Vagina (tissue), 2 donors: Measurements from ENCODE around the gene IGF2BP1. TPM values are rescaled to one million over a fixed set of nuclear protein-coding genes. Genes with fewer than 3 reads are reported as not detected.
A peak's percentile ranks its signal among the peaks of the same experiment; 100 is the strongest.

Source experiments
- DNase-seq, 2 donors: peaks; one replicate each; pipeline ENCODE4 v3.0.0-alpha.2; 2017; ENCODE audit errors: extremely low spot score in 2 of 2
- H3K27ac ChIP-seq: fragments of 200-600 bp; sonication (generic); one replicate; pipeline ENCODE4 v1.5.1; 2019
- H3K27me3 ChIP-seq: fragments of 200-600 bp; sonication (generic); one replicate; pipeline ENCODE4 v1.5.1; 2019
- H3K36me3 ChIP-seq, 2 donors: fragments of 200-600 bp; sonication (generic); one replicate each; pipeline ENCODE4 v1.5.1; 2017 to 2019
- H3K4me1 ChIP-seq: fragments of 200-600 bp; sonication (generic); one replicate; pipeline ENCODE4 v1.5.1; 2019
- H3K4me3 ChIP-seq, 2 donors: fragments of 200-600 bp; sonication (generic); 1 replicate in 1 of 2; 2 replicates in 1 of 2; pipeline ENCODE4 v1.5.1; 2016 to 2019
- H3K9me3 ChIP-seq: fragments of 200-600 bp; sonication (generic); one replicate; pipeline ENCODE4 v1.5.1; 2019
- POLR2A ChIP-seq, 2 donors: fragments of 450-650 bp; IDR thresholded peaks; one replicate each; pipeline ENCODE4 v1.6.1; 2017; ENCODE audit warnings: antibody characterized with exemption in 2 of 2, mild to moderate bottlenecking in 2 of 2, moderate library complexity in 2 of 2
- POLR2AphosphoS5 ChIP-seq, 2 donors: sonication (generic); formaldehyde crosslinking; IDR thresholded peaks; one replicate each; pipeline ENCODE4 v1.9.0; 2017; ENCODE audit warnings: antibody characterized with exemption in 2 of 2, mild to moderate bottlenecking in 2 of 2, low read depth in 1 of 2; ENCODE audit not compliant: insufficient read depth in 1 of 2
- intact Hi-C: fragments of 100-400 bp; cut with DNase I; formaldehyde crosslinking; loops from one replicate; pipeline ENCODE4 v1.15.1; 2023
- total RNA-seq: library from RNA; depleted of rRNA; stranded (reverse); fragments of >200 nt; gene quantifications from one replicate; pipeline ENCODE4 v1.2.3, GENCODE V29; 2016
- TF ChIP-seq, protein P1 (sequence below), 3 experiments: fragments of 450-650 bp in 2 of 3; fragments of 200-600 bp in 1 of 3; sonication (generic) in 1 of 3; IDR thresholded peaks; one replicate each; pipeline ENCODE4 v1.5.1; 2017 to 2019; ENCODE audit warnings: antibody characterized with exemption in 3 of 3, mild to moderate bottlenecking in 2 of 3, moderate library complexity in 2 of 3

The IGF2BP1 gene
- total RNA-seq, 1 donor from 2014 or later = not detected

DNA sequence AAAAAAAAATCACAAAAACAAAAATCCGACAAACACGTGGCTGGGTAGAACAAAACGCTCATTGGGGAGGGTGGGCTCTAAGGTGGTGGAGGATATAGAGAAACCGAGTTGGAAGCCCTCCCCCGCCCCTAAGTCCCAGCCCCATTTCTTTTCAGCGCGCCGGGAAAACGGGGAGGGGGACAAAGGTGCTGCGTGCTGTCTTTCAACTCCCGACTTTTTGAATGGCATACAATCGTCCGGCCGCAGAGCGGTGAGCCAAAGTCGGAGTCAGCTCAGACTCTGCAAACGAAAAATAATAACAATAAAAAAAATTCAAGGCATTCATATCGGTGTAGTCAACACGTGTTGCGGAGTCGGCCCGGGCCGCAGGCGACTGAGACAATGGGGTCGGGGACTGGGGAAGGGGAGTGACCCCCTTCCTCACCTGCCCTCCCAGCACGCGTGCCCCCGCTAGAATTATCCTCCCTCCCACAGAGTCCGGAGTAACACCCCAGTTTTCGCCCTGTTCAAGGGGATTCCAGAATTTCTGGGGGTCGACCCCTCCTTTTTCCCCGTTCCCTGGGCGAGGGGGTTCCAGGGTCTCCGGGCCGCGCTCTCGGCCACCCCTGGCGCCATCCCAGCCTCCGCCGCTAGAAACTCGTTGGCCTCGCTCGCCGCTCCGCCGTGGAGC is 1.7 kb upstream of the IGF2BP1 start:
- peak; percentile 34 to 40 for DNase-seq
- no peaks in the 10 kb centered on the region for H3K36me3 ChIP-seq
- H3K27ac ChIP-seq = no peak overlapping the region
- intact Hi-C loops = no loop called here
- no peak overlapping the region for H3K4me3 ChIP-seq
- H3K9me3 ChIP-seq = no peaks in the 10 kb centered on the region
- TF ChIP-seq POLR2A (IDR thresholded peaks at IDR 0.05) (no peak), POLR2AphosphoS5 (IDR thresholded peaks at IDR 0.05; ENCODE audit: insufficient read depth in 1 of 2, low read depth in 1 of 2) (peak in 1 of 2 donors; percentile 43)
- H3K27me3 ChIP-seq = peaks cover 20% of the 10 kb centered on the region
- peaks cover 35% of the 10 kb centered on the region for H3K4me1 ChIP-seq

DNA sequence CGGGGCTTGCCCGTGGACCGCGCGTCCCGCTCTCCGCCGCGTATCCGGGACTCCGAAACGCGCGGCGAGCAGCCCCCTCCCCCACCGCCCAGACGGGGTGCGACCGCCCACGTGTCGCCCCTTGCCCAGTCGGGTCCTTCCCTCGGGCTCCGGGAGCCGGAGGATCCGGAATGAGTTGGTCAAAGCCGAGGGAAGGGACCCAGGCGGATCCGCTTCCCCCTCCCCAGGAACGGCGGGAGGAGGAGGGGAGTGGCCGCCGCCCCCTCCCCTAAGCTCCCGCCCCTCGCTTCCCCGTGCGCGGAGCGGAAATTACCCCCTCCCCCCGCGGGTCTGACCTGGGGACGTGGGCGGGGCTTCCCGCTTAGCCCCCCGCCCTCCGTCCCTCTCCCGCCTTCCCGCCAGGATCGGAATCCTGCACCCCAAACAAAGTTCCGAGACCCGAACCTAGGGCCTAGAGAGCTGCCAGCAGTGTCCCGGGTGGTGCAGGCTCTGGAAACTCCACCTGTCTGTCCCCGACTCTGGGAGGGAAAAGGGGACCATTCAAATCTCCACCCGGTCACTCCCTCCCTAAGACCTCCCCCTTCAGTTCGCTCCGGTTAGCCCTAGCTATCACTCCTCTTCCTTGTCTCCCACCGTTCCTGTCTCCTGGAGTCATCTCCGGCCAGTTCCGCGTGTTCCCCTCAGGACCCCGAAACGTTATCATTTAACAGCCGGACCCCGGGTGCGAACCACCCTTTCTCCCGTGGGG is 1.0 kb upstream of the IGF2BP1 start:
- intact Hi-C loops = no loop called here

DNA sequence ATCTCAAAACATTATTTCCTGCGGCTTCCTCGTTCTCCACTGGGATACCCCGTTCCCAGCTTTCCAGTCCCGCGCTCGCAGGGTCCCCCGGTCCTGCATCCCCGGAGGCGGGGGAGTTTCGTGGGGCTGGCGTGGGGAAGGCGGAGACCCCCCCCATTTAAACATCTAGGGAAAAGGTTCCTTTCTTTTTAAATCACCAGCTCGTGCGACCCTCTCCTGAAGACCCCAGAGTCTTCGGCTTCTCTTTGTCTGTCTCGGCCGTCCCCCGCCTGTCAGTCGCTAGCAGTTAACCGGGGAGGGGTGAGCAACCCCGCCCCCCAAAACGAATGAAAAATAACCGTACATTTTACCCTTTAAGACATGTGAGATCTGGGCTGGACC is 473 bp upstream of the IGF2BP1 start:
- DNase-seq = peak; percentile 58 to 65
- peaks cover 35% of the 10 kb centered on the region for H3K4me1 ChIP-seq
- H3K27ac ChIP-seq = no peak overlapping the region
- H3K27me3 ChIP-seq = peaks cover 20% of the 10 kb centered on the region
- H3K36me3 ChIP-seq = no peaks in the 10 kb centered on the region
- intact Hi-C loops = no loop called here
- H3K9me3 ChIP-seq = no peaks in the 10 kb centered on the region
- no peak overlapping the region for H3K4me3 ChIP-seq
- TF ChIP-seq POLR2AphosphoS5 (IDR thresholded peaks at IDR 0.05; ENCODE audit: insufficient read depth in 1 of 2, low read depth in 1 of 2) (no peak), POLR2A (IDR thresholded peaks at IDR 0.05) (no peak)
- TF ChIP-seq, protein P1, sequence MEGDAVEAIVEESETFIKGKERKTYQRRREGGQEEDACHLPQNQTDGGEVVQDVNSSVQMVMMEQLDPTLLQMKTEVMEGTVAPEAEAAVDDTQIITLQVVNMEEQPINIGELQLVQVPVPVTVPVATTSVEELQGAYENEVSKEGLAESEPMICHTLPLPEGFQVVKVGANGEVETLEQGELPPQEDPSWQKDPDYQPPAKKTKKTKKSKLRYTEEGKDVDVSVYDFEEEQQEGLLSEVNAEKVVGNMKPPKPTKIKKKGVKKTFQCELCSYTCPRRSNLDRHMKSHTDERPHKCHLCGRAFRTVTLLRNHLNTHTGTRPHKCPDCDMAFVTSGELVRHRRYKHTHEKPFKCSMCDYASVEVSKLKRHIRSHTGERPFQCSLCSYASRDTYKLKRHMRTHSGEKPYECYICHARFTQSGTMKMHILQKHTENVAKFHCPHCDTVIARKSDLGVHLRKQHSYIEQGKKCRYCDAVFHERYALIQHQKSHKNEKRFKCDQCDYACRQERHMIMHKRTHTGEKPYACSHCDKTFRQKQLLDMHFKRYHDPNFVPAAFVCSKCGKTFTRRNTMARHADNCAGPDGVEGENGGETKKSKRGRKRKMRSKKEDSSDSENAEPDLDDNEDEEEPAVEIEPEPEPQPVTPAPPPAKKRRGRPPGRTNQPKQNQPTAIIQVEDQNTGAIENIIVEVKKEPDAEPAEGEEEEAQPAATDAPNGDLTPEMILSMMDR (IDR thresholded peaks at IDR 0.05) = no peak

More for the DNA sequence above, 1.0 kb upstream of the IGF2BP1 start:
- no peak overlapping the region for H3K27ac ChIP-seq
- peaks cover 35% of the 10 kb centered on the region for H3K4me1 ChIP-seq
- DNase-seq = peak; percentile 64 to 70
- no peaks in the 10 kb centered on the region for H3K36me3 ChIP-seq
- no peaks in the 10 kb centered on the region for H3K9me3 ChIP-seq
- H3K27me3 ChIP-seq = peaks cover 20% of the 10 kb centered on the region
- H3K4me3 ChIP-seq = no peak overlapping the region
- TF ChIP-seq POLR2AphosphoS5 (IDR thresholded peaks at IDR 0.05; ENCODE audit: insufficient read depth in 1 of 2, low read depth in 1 of 2) = no peak
- no peak for TF ChIP-seq POLR2A (IDR thresholded peaks at IDR 0.05)
- TF ChIP-seq, protein P1 (IDR thresholded peaks at IDR 0.05) = no peak

DNA sequence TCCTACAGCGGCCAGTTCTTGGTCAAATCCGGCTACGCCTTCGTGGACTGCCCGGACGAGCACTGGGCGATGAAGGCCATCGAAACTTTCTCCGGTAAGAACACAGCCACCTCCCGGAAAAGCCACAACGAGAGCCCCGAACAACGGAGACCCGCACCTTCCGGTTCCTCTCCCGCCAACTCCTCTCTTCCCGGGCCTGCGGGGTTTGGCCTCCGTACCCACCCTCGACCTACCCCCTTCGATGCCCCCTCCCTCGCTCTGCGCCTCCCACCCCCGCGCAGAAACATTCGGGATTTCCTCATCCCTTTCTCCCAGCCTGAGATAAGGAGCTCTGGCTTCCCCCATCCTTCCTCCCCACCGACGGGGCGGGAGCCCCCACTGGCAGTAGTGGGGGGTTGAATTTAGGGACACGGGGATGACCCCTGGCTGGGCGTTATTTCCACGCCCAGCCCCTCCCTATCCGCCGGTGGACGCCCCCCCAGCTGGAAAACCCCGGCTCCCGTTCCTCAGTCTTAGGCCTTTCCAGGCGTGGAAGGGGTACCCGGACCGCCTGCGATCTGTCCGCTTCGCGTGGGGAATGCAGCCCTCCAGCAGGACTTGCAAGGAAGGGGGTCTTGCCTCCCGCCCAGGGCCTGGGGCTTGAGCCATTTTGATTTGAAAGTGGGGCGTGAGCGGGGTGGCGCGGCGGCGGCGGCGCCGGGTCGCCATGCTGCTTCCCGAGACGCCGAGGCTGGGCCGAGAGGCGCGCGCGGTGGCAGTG is 822 bp downstream of the IGF2BP1 start:
- intact Hi-C loops = no loop called here

More for the DNA sequence above, 822 bp downstream of the IGF2BP1 start:
- Histone ChIP-seq H3K4me1 (peaks cover 35% of the 10 kb centered on the region), H3K36me3 (no peaks in the 10 kb centered on the region), H3K4me3 (peak overlapping the region; percentile 9 to 28), H3K27me3 (peaks cover 20% of the 10 kb centered on the region), H3K9me3 (no peaks in the 10 kb centered on the region), H3K27ac (no peak overlapping the region)
- peak; percentile 60 to 82 for DNase-seq
- TF ChIP-seq POLR2A (IDR thresholded peaks at IDR 0.05) = no peak
- TF ChIP-seq, protein P1 (IDR thresholded peaks at IDR 0.05) = no peak
- TF ChIP-seq POLR2AphosphoS5 (IDR thresholded peaks at IDR 0.05; ENCODE audit: insufficient read depth in 1 of 2, low read depth in 1 of 2) = no peak
